CD4-positive, alpha-beta T cell treated with Interleukin-15 for 4 hours (primary cell): ENCODE data around the gene NHERF1.

Source experiments
- DNase-seq: peaks from one replicate; pipeline ENCODE4 v3.0.0-alpha.2; 2020; ENCODE audit warnings: low spot score

Gene NHERF1

GRCh38 chr17:74732042-74732867 lies 16.2 kb upstream of the NHERF1 start:
- no peak for DNase-seq

GRCh38 chr17:74733365-74734122 lies 14.9 kb upstream of the NHERF1 start:
- no peak for DNase-seq

- no peak for DNase-seq
These were observed 14.2 kb upstream of the NHERF1 start for GRCh38 chr17:74734256-74734655.

- peak; percentile 48 for DNase-seq
These were observed 11.7 kb upstream of the NHERF1 start, which contains the start of gene RAB37 for GRCh38 chr17:74736513-74737298. Gene RAB37 (plus strand): TSS chr17:74737256. CDS start chr17:74737273, 17 bp downstream.

GRCh38 chr17:74737299-74738050 lies 11.0 kb upstream of the NHERF1 start:
- DNase-seq = peak; percentile 46

GRCh38 chr17:74738051-74738996 lies 10.1 kb upstream of the NHERF1 start:
- DNase-seq = peak; percentile 79

- no peak for DNase-seq
These were observed 9.1 kb upstream of the NHERF1 start for GRCh38 chr17:74739227-74739831.

- DNase-seq = no peak
These were observed 8.3 kb upstream of the NHERF1 start for GRCh38 chr17:74740173-74740572.

- DNase-seq = no peak
These were observed 7.6 kb upstream of the NHERF1 start for GRCh38 chr17:74740641-74741387.

GRCh38 chr17:74742153-74742515 lies 6.3 kb upstream of the NHERF1 start:
- peak; percentile 60 for DNase-seq

- DNase-seq = no peak
These were observed 5.4 kb upstream of the NHERF1 start for GRCh38 chr17:74742978-74743545.

GRCh38 chr17:74743755-74744154 lies 4.7 kb upstream of the NHERF1 start:
- DNase-seq = no peak

- no peak for DNase-seq
These were observed 4.1 kb upstream of the NHERF1 start for GRCh38 chr17:74744349-74744713.

- DNase-seq = peak; percentile 86
These were observed 3.5 kb upstream of the NHERF1 start for GRCh38 chr17:74744714-74745547.

GRCh38 chr17:74745548-74746177 lies 2.8 kb upstream of the NHERF1 start:
- DNase-seq = no peak

- no peak for DNase-seq
These were observed 2.1 kb upstream of the NHERF1 start for GRCh38 chr17:74746376-74746775.

- no peak for DNase-seq
These were observed 1.5 kb upstream of the NHERF1 start for GRCh38 chr17:74746922-74747321.

GRCh38 chr17:74748279-74748528 lies 224 bp upstream of the NHERF1 start:
- DNase-seq = no peak
